SK-N-SH (cell line): ENCODE measurements around the gene ATAD1. TPM values are rescaled to one million over a fixed set of nuclear protein-coding genes. Genes with fewer than 3 reads are reported as not detected.

Source experiments
- CTCF ChIA-PET: fragments of 300-600, 350-600 bp; formaldehyde crosslinking; extraction: SDS; loops from one replicate; lab custom pipeline; 2021; lab: Yijun Ruan, JAX
- POLR2A ChIA-PET: fragments of 350-600 bp; sonication (Branson Sonifier 250); formaldehyde crosslinking; extraction: SDS; loops from one replicate; lab custom pipeline; 2020; ENCODE audit warnings: antibody characterized with exemption, inconsistent platforms; lab: Yijun Ruan, JAX
- DNase-seq: peaks from one replicate; pipeline ENCODE4 v3.0.0; 2012
- H2AFZ ChIP-seq: fragments of 200-600 bp; sonication (generic); 2 replicates; pipeline ENCODE4 v1.8.1; 2016; ENCODE audit warnings: antibody characterized with exemption, mild to moderate bottlenecking, low read depth
- H3F3A ChIP-seq: fragments of 200-600 bp; sonication (generic); replicated peaks from 2 replicates; pipeline ENCODE3; 2016; ENCODE audit warnings: antibody characterized with exemption, mild to moderate bottlenecking; ENCODE audit not compliant: insufficient read depth
- H3K27ac ChIP-seq, 2 experiments: fragments of 200-500 bp in 1 of 2; fragments of 200-600 bp in 1 of 2; sonication (Bioruptor generic) in 1 of 2; sonication (generic), shearing (Covaris generic) in 1 of 2; 2 replicates each; pipeline versions ENCODE4 v1.5.1 to v1.6.1; 2014 to 2016; ENCODE audit warnings: low read depth in 2 of 2, inconsistent platforms in 1 of 2, low read length in 1 of 2, mild to moderate bottlenecking in 1 of 2, mixed read lengths in 1 of 2
- H3K27me3 ChIP-seq: fragments of 200-600 bp; sonication (generic), shearing (Covaris generic); 2 replicates; pipeline ENCODE4 v1.6.1; 2016; ENCODE audit warnings: mixed run types; ENCODE audit not compliant: insufficient read depth
- H3K36me3 ChIP-seq, 2 experiments: fragments of 200-500 bp in 1 of 2; fragments of 200-600 bp in 1 of 2; sonication (Bioruptor generic) in 1 of 2; sonication (generic) in 1 of 2; replicated peaks in 1 of 2; 2 replicates each; pipeline versions ENCODE3 to v1.5.1; 2014 to 2016; ENCODE audit warnings: low read length in 1 of 2, mild to moderate bottlenecking in 1 of 2; ENCODE audit not compliant: insufficient read depth in 2 of 2, control insufficient read depth in 1 of 2
- H3K4me1 ChIP-seq, 2 experiments: fragments of 200-500 bp in 1 of 2; fragments of 200-600 bp in 1 of 2; sonication (Bioruptor generic) in 1 of 2; sonication (generic), shearing (Covaris generic) in 1 of 2; 2 replicates each; pipeline versions ENCODE4 v1.5.1 to v1.6.1; 2014 to 2016; ENCODE audit warnings: low read depth in 1 of 2, low read length in 1 of 2, mixed run types in 1 of 2; ENCODE audit not compliant: insufficient read depth in 2 of 2, control insufficient read depth in 1 of 2
- H3K4me2 ChIP-seq: fragments of 200-600 bp; sonication (generic), shearing (Covaris generic); 2 replicates; pipeline ENCODE4 v1.6.1; 2017; ENCODE audit warnings: mixed run types
- H3K4me3 ChIP-seq, 2 experiments: fragments of 200-500 bp in 1 of 2; fragments of 200-600 bp in 1 of 2; sonication (Bioruptor generic) in 1 of 2; sonication (generic), shearing (Covaris generic) in 1 of 2; 2 replicates each; pipeline versions ENCODE4 v1.5.1 to v1.8.1; 2014 to 2016; ENCODE audit warnings: low read depth in 2 of 2, inconsistent platforms in 1 of 2, low read length in 1 of 2, mild to moderate bottlenecking in 1 of 2, mixed read lengths in 1 of 2, moderate library complexity in 1 of 2
- H3K79me2 ChIP-seq: fragments of 200-600 bp; sonication (generic); 2 replicates; pipeline ENCODE4 v1.8.1; 2017; ENCODE audit warnings: mild to moderate bottlenecking; ENCODE audit not compliant: insufficient read depth
- H3K9ac ChIP-seq: fragments of 200-600 bp; sonication (generic); 2 replicates; pipeline ENCODE4 v1.6.1; 2017; ENCODE audit warnings: mixed run types
- H3K9me2 ChIP-seq: fragments of 200-600 bp; sonication (generic); 2 replicates; pipeline ENCODE4 v1.6.1; 2017; ENCODE audit warnings: mixed run types
- H3K9me3 ChIP-seq: fragments of 200-600 bp; sonication (generic); 2 replicates; pipeline ENCODE4 v1.6.1; 2017; ENCODE audit warnings: mixed run types, mild to moderate bottlenecking, moderate library complexity
- H4K20me1 ChIP-seq: fragments of 200-600 bp; sonication (generic); 2 replicates; pipeline ENCODE4 v1.6.1; 2017; ENCODE audit warnings: mild to moderate bottlenecking, mixed run types; ENCODE audit not compliant: insufficient read depth
- CTCF ChIP-seq: fragments of 200-600 bp; sonication (generic); IDR thresholded peaks from 2 replicates; pipeline ENCODE4 v1.6.1; 2017; ENCODE audit warnings: antibody characterized with exemption, mild to moderate bottlenecking, moderate library complexity
- EP300 ChIP-seq, 2 experiments: IDR thresholded peaks; 2 replicates each; pipeline versions ENCODE4 v1.4.0 to v1.6.1; 2012; ENCODE audit warnings: borderline replicate concordance in 1 of 2, low read depth in 1 of 2, low read length in 1 of 2
- EZH2phosphoT487 ChIP-seq: fragments of 200-600 bp; sonication (generic); IDR thresholded peaks from 2 replicates; pipeline ENCODE4 v1.6.1; 2017; ENCODE audit warnings: low read depth, mixed run types, mild to moderate bottlenecking, antibody characterized with exemption, moderate library complexity, borderline replicate concordance
- FOXJ3 ChIP-seq: sonication (generic); formaldehyde crosslinking; IDR thresholded peaks from 2 replicates; pipeline ENCODE4 v1.5.1; 2020; ENCODE audit warnings: mild to moderate bottlenecking, missing genetic modification reagents
- IRF3 ChIP-seq: fragments of 150-350 bp; IDR thresholded peaks from 2 replicates; pipeline ENCODE4 v1.6.1; 2016; ENCODE audit warnings: mild to moderate bottlenecking, low read depth, low read length
- MEF2A ChIP-seq: IDR thresholded peaks from 2 replicates; pipeline ENCODE4 v1.4.0; 2012; ENCODE audit warnings: low read depth, borderline replicate concordance
- NFIC ChIP-seq: IDR thresholded peaks from 2 replicates; pipeline ENCODE4 v1.4.0; 2012; ENCODE audit warnings: borderline replicate concordance
- PBX3 ChIP-seq: IDR thresholded peaks from 2 replicates; pipeline ENCODE4; 2012
- POLR2AphosphoS5 ChIP-seq: IDR thresholded peaks from 2 replicates; pipeline ENCODE4 v1.6.1; 2012; ENCODE audit warnings: low read depth, low read length
- RAD21 ChIP-seq: IDR thresholded peaks from 2 replicates; pipeline ENCODE4 v1.6.1; 2012; ENCODE audit warnings: mild to moderate bottlenecking, low read length
- RFX5 ChIP-seq: IDR thresholded peaks from 2 replicates; pipeline ENCODE4 v1.6.1; 2012; ENCODE audit warnings: mild to moderate bottlenecking, improper control_type of control experiment, low read length
- SIN3A ChIP-seq: IDR thresholded peaks from 2 replicates; pipeline ENCODE4 v1.6.1; 2012; ENCODE audit warnings: low read depth, mild to moderate bottlenecking, low read length, moderate library complexity, borderline replicate concordance
- TAF1 ChIP-seq: IDR thresholded peaks from 2 replicates; pipeline ENCODE4 v1.6.1; 2012; ENCODE audit warnings: low read depth, mild to moderate bottlenecking, low read length, moderate library complexity, borderline replicate concordance
- YY1 ChIP-seq: IDR thresholded peaks from 2 replicates; pipeline ENCODE4 v1.4.0; 2012; ENCODE audit warnings: low read depth, mild to moderate bottlenecking
- WGBS: methylation state at CpG from one replicate; pipeline ENCODE4 v1.1.6; 2017; ENCODE audit warnings: low lambda C conversion rate; 5-methylcytosine and 5-hydroxymethylcytosine counted together
- polyA plus RNA-seq, 3 experiments: library from polyadenylated mRNA; depleted of rRNA; stranded (reverse); fragments of >200 nt; gene quantifications; 2 replicates each; pipeline ENCODE4 v1.2.3, GENCODE V29; 2012

The ATAD1 gene
- polyA plus RNA-seq, 1 of the 3 experiments (the other 2 are of a cell fraction): 13.5 TPM

- peaks cover 16% of the 10 kb centered on the region for H3F3A ChIP-seq
- no peaks in the 10 kb centered on the region for H3K9me2 ChIP-seq
- no peak for DNase-seq
- peak overlapping the region; percentile 79 to 97 for H3K4me3 ChIP-seq
- CTCF ChIA-PET: no interaction called here
- POLR2A ChIA-PET: no interaction called here
- peaks cover 12 to 13% of the 10 kb centered on the region in 2 experiments; a peak in 3 of 4 replicates for H3K4me1 ChIP-seq
- H3K79me2 ChIP-seq: peaks cover 88% of the 10 kb centered on the region
- H3K4me2 ChIP-seq: peak overlapping the region; percentile 76
- no peaks in the 10 kb centered on the region for H3K9me3 ChIP-seq
- peaks cover 11 to 20% of the 10 kb centered on the region in 2 experiments for H3K36me3 ChIP-seq
- H2AFZ ChIP-seq: no peak overlapping the region
- peaks cover 67% of the 10 kb centered on the region for H4K20me1 ChIP-seq
- H3K9ac ChIP-seq: peak overlapping the region; percentile 94
- H3K27ac ChIP-seq: peak overlapping the region; percentile 69 to 83
- no peak for TF ChIP-seq MEF2A
- no peak for TF ChIP-seq EZH2phosphoT487
- no peaks in the 10 kb centered on the region for H3K27me3 ChIP-seq
These were observed 49.4 kb upstream of the ATAD1 start for GRCh38 chr10:87867453-87867852.

- 5% methylated on average over 3 of the region's 3 CpGs for WGBS
- Histone ChIP-seq H3K79me2 (peaks cover 79% of the 10 kb centered on the region), H3K36me3 (peaks cover 11 to 15% of the 10 kb centered on the region in 2 experiments), H3K4me2 (peak overlapping the region; percentile 76), H3K9me3 (no peaks in the 10 kb centered on the region), H3K27ac (peak overlapping the region; percentile 69 to 91; a peak in 3 of 4 replicates), H3K27me3 (no peaks in the 10 kb centered on the region), H2AFZ (no peak overlapping the region), H3K9ac (peak overlapping the region; percentile 94), H4K20me1 (peaks cover 64% of the 10 kb centered on the region), H3K9me2 (no peaks in the 10 kb centered on the region), H3K4me3 (peak overlapping the region; percentile 79 to 97), H3F3A (peaks cover 20% of the 10 kb centered on the region), H3K4me1 (peaks cover 7 to 19% of the 10 kb centered on the region in 2 experiments; a peak in 3 of 4 replicates)
- TF ChIP-seq TAF1 (no peak), MEF2A (no peak), SIN3A (no peak), POLR2AphosphoS5 (no peak), YY1 (no peak), EZH2phosphoT487 (no peak), CTCF (no peak), RFX5 (no peak), FOXJ3 (CRISPR knock-in tag) (no peak), EP300 (IDR thresholded peaks at IDR 0.05; ENCODE audit: borderline replicate concordance in 1 of 2, low read depth in 1 of 2, low read length in 1 of 2) (no peak), RAD21 (no peak), NFIC (no peak), IRF3 (no peak), PBX3 (no peak)
- POLR2A ChIA-PET: no interaction called here
- DNase-seq: no peak
- CTCF ChIA-PET: interaction anchor here (2.0 kb wide), 1 partner anchor 523 kb away, joined by 11 read pairs; no protein-coding TSS in a partner anchor
These were observed 48.5 kb upstream of the ATAD1 start for GRCh38 chr10:87866412-87866974.
